Fibroblast of villous mesenchyme (primary cell): ENCODE measurements around the gene BANK1. TPM values are rescaled to one million over a fixed set of nuclear protein-coding genes. Genes with fewer than 3 reads are reported as not detected.

Experiments used
- DNase-seq: peaks from one replicate; pipeline ENCODE4 v3.0.0-alpha.2; 2010; ENCODE audit warnings: low read depth
- H3K4me3 ChIP-seq: 2 replicates; pipeline ENCODE4 v1.5.1; 2011; ENCODE audit warnings: low read depth, mild to moderate bottlenecking, low read length
- total RNA-seq: library from RNA; depleted of rRNA; stranded (reverse); fragments of >200 nt; gene quantifications from 2 replicates; pipeline ENCODE4 v1.2.3, GENCODE V29; 2012
- TF ChIP-seq, protein P1 (sequence below): IDR thresholded peaks from 2 replicates; pipeline ENCODE4 v1.5.1; 2012; ENCODE audit warnings: low read depth, mild to moderate bottlenecking, low read length; ENCODE audit not compliant: insufficient read depth

BANK1 gene
- total RNA-seq, 1 donor: 0.86 TPM

GRCh38 chr4:101910786-101911373 lies 120.3 kb downstream of the BANK1 start:
- H3K4me3 ChIP-seq: no peak overlapping the region
- no peak for DNase-seq
- TF ChIP-seq, protein P1, sequence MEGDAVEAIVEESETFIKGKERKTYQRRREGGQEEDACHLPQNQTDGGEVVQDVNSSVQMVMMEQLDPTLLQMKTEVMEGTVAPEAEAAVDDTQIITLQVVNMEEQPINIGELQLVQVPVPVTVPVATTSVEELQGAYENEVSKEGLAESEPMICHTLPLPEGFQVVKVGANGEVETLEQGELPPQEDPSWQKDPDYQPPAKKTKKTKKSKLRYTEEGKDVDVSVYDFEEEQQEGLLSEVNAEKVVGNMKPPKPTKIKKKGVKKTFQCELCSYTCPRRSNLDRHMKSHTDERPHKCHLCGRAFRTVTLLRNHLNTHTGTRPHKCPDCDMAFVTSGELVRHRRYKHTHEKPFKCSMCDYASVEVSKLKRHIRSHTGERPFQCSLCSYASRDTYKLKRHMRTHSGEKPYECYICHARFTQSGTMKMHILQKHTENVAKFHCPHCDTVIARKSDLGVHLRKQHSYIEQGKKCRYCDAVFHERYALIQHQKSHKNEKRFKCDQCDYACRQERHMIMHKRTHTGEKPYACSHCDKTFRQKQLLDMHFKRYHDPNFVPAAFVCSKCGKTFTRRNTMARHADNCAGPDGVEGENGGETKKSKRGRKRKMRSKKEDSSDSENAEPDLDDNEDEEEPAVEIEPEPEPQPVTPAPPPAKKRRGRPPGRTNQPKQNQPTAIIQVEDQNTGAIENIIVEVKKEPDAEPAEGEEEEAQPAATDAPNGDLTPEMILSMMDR: no peak

DNA sequence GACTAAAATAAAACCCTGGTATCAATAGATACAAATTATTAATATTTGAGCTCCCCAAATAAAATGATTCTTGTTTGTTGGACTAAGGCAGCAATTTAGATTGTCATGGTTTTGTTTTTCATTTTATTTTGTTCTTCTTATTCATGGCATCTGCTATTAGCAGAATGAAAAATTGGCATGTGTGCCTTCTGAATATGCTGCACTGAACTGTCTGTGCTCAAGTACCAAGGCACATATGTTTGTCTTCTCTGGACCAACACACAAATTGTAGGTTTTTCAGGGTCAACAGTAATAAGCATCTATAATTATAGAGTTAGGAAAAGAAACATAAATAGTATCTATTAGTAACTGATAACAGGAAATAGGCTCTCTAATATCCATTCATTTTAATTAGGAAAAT lies 121.1 kb downstream of the BANK1 start:
- H3K4me3 ChIP-seq: no peak overlapping the region
- TF ChIP-seq, protein P1: no peak
- DNase-seq: no peak

DNA sequence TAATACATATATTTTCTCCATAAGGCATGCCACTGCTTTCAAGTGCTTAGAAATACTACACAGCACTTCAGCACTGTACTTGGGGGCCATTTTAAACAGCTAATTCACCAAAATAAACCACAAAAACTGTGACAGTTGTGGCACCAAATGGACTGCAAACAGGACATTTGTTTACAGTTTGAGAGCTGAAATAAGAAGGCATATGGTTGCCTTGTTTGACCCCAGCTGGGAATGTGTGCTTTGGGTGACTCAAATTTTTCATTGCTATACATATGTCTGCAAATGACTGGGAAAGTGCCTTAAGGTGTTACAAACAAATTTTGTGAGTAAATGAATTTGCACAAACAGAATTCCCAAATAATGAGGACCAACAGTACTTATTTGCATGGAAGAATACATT lies 124.2 kb downstream of the BANK1 start:
- TF ChIP-seq, protein P1: no peak
- no peak for DNase-seq
- H3K4me3 ChIP-seq: no peak overlapping the region

- no peak for DNase-seq
- TF ChIP-seq, protein P1: no peak
- H3K4me3 ChIP-seq: no peak overlapping the region
These were observed 128.9 kb downstream of the BANK1 start for GRCh38 chr4:101919373-101919977.

- H3K4me3 ChIP-seq: no peak overlapping the region
- DNase-seq: no peak
- TF ChIP-seq, protein P1: no peak
These were observed 130.8 kb downstream of the BANK1 start for GRCh38 chr4:101921370-101921769.

DNA sequence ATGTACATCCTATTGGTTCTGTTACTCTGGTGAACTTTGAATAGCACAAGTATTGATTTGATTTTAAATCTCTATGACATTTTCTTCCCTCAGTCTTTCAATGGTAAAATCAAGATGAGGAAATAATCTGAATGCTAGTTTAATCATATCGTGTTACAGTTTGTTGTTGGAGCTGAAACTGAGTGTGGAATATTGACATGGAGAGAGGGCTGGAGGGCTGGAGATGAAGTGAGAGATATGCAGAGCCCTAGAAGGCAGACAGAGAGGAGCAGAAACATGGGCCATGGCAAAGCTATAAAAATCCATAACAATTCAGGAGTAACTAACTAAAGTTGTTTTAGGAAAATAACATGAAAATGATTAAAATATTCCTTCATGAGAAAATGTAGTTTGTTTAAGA lies 141.1 kb downstream of the BANK1 start:
- TF ChIP-seq, protein P1: no peak
- no peak overlapping the region for H3K4me3 ChIP-seq
- DNase-seq: no peak

GRCh38 chr4:101933855-101934254 lies 143.3 kb downstream of the BANK1 start:
- H3K4me3 ChIP-seq: no peak overlapping the region
- DNase-seq: no peak
- TF ChIP-seq, protein P1: no peak
